KMS-11 (cell line): Measurements from ENCODE around the gene SPRY2.

ENCODE experiments used
- H2AFZ ChIP-seq: fragments of 200-600 bp; sonication (generic); 2 replicates; pipeline ENCODE4 v1.6.1; 2016; ENCODE audit warnings: antibody characterized with exemption, mixed run types, low read depth
- H3K27ac ChIP-seq: fragments of 200-600 bp; sonication (generic); 2 replicates; pipeline ENCODE4 v1.6.1; 2016; ENCODE audit warnings: mild to moderate bottlenecking, mixed run types
- H3K27me3 ChIP-seq: fragments of 200-600 bp; sonication (generic); 2 replicates; pipeline ENCODE4 v1.6.1; 2017; ENCODE audit warnings: mild to moderate bottlenecking, low read depth, mixed run types, moderate library complexity; ENCODE audit not compliant: insufficient read depth
- H3K36me3 ChIP-seq: fragments of 200-600 bp; sonication (generic); 2 replicates; pipeline ENCODE4 v1.6.1; 2017; ENCODE audit warnings: mild to moderate bottlenecking, mixed run types; ENCODE audit not compliant: insufficient read depth
- H3K4me1 ChIP-seq: fragments of 200-600 bp; sonication (generic); 2 replicates; pipeline ENCODE4 v1.6.1; 2016; ENCODE audit warnings: mild to moderate bottlenecking, low read depth, mixed run types; ENCODE audit not compliant: poor library complexity, severe bottlenecking
- H3K4me2 ChIP-seq: fragments of 200-600 bp; sonication (generic); 2 replicates; pipeline ENCODE4 v1.7.0; 2016; ENCODE audit warnings: mild to moderate bottlenecking, mixed run types
- H3K4me3 ChIP-seq: fragments of 200-600 bp; sonication (generic); IDR thresholded peaks from 2 replicates; pipeline ENCODE4 v1.6.1; 2017; ENCODE audit warnings: low read depth, low read length, mixed read lengths; ENCODE audit not compliant: insufficient read depth
- H3K79me2 ChIP-seq: fragments of 200-600 bp; sonication (generic); 2 replicates; pipeline ENCODE4 v1.6.1; 2016; ENCODE audit warnings: low read depth, mixed run types; ENCODE audit not compliant: insufficient read depth
- H3K9ac ChIP-seq: fragments of 200-600 bp; sonication (generic); 2 replicates; pipeline ENCODE4 v1.6.1; 2016; ENCODE audit warnings: mild to moderate bottlenecking, mixed run types
- H4K20me1 ChIP-seq: fragments of 200-600 bp; sonication (generic); 2 replicates; pipeline ENCODE4 v1.6.1; 2016; ENCODE audit warnings: mild to moderate bottlenecking, mixed run types; ENCODE audit not compliant: insufficient read depth
- CTCF ChIP-seq: fragments of 200-600 bp; sonication (generic); conservative IDR thresholded peaks from 2 replicates; pipeline ENCODE4 v1.6.1; 2017; ENCODE audit warnings: low read depth, mild to moderate bottlenecking, antibody characterized with exemption, low read length, moderate library complexity, mixed read lengths

The SPRY2 gene

GRCh38 chr13:80305737-80306136 lies 35.2 kb downstream of the SPRY2 start:
- no peak overlapping the region for H3K9ac ChIP-seq
- no peak for TF ChIP-seq CTCF

GRCh38 chr13:80303225-80303811 lies 37.6 kb downstream of the SPRY2 start:
- no peaks in the 10 kb centered on the region for H3K4me1 ChIP-seq

More at GRCh38 chr13:80305737-80306136, 35.2 kb downstream of the SPRY2 start:
- Histone ChIP-seq H3K4me1 (no peaks in the 10 kb centered on the region), H2AFZ (no peak overlapping the region), H3K36me3 (no peaks in the 10 kb centered on the region), H3K79me2 (no peaks in the 10 kb centered on the region), H4K20me1 (no peaks in the 10 kb centered on the region), H3K4me2 (no peak overlapping the region), H3K27ac (no peak overlapping the region), H3K27me3 (no peaks in the 10 kb centered on the region), H3K4me3 (no peak overlapping the region)

GRCh38 chr13:80299046-80299445 lies 41.9 kb downstream of the SPRY2 start:
- no peak overlapping the region for H2AFZ ChIP-seq

More at GRCh38 chr13:80303225-80303811, 37.6 kb downstream of the SPRY2 start:
- Histone ChIP-seq H4K20me1 (no peaks in the 10 kb centered on the region), H3K36me3 (no peaks in the 10 kb centered on the region), H3K27me3 (no peaks in the 10 kb centered on the region), H3K9ac (no peak overlapping the region), H3K4me3 (no peak overlapping the region), H3K79me2 (no peaks in the 10 kb centered on the region), H2AFZ (no peak overlapping the region), H3K27ac (no peak overlapping the region), H3K4me2 (no peak overlapping the region)
- no peak for TF ChIP-seq CTCF

GRCh38 chr13:80297503-80297902 lies 43.4 kb downstream of the SPRY2 start:
- no peak for TF ChIP-seq CTCF

More at GRCh38 chr13:80299046-80299445, 41.9 kb downstream of the SPRY2 start:
- H3K27ac ChIP-seq = no peak overlapping the region
- no peaks in the 10 kb centered on the region for H4K20me1 ChIP-seq
- no peaks in the 10 kb centered on the region for H3K36me3 ChIP-seq
- no peak overlapping the region for H3K9ac ChIP-seq
- no peak for TF ChIP-seq CTCF
- no peak overlapping the region for H3K4me2 ChIP-seq
- H3K4me3 ChIP-seq = no peak overlapping the region
- H3K27me3 ChIP-seq = no peaks in the 10 kb centered on the region
- no peaks in the 10 kb centered on the region for H3K4me1 ChIP-seq
- H3K79me2 ChIP-seq = no peaks in the 10 kb centered on the region

More at GRCh38 chr13:80297503-80297902, 43.4 kb downstream of the SPRY2 start:
- no peaks in the 10 kb centered on the region for H3K36me3 ChIP-seq
- H3K27ac ChIP-seq = no peak overlapping the region
- H2AFZ ChIP-seq = no peak overlapping the region
- H3K4me2 ChIP-seq = no peak overlapping the region
- H3K9ac ChIP-seq = no peak overlapping the region
- H3K4me1 ChIP-seq = no peaks in the 10 kb centered on the region
- no peaks in the 10 kb centered on the region for H3K27me3 ChIP-seq
- H3K4me3 ChIP-seq = no peak overlapping the region
- no peaks in the 10 kb centered on the region for H3K79me2 ChIP-seq
- no peaks in the 10 kb centered on the region for H4K20me1 ChIP-seq
